ENCODE results near the gene CYP4F22. TPM values are rescaled to one million over a fixed set of nuclear protein-coding genes. Genes with fewer than 3 reads are reported as not detected.

Gene CYP4F22
- total RNA-seq, 1 experiment from 2014 or later = not detected

DNA sequence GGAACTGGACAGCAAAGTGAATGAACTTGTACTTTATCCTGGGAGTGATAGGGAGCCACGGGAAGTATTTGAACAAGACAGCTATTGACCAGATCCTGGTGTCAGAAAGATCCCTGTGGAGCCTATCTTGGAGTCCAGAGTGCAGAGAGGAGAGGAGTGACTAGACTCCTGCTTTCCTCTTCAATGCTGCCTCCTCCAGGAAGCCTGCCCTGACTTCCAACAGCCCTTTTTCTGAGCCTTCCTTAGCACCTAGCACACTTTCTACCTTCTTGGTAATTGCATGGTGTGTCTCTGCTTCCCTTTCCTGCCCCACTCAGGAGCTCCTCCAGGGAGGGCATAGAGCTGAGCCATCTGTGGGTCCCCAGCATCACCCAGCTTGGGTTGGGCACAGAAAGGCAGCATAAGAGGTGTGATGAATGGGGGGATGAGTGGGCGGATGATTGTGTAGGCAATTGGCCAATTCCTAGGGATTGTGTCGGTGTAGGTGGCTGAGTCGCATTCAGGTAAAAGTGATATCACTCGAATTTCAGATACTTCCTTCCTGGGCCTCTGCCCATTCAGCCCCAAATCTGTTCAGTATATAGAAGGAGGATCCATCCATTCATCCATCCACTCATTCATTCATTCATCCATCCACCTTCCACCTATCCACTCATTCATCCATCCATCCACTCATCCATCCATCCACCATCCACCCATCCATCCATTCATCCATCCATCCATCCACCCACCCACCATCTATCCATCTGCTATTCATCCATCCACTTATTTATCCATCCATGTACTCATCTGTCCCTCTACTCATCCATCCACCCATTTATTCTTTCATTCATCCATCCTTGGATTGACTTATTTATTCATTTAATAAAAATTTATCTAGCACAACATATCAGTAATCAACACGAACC lies 26.9 kb downstream of the CYP4F22 start:
- POLR2A ChIA-PET (ENCODE audit: unreplicated experiment) = no interaction called here
- H3K9me3 ChIP-seq (ENCODE audit: insufficient read depth, low read depth) = no peaks in the 10 kb centered on the region
- BruUV-seq (replicated peaks) = no TSS peak

DNA sequence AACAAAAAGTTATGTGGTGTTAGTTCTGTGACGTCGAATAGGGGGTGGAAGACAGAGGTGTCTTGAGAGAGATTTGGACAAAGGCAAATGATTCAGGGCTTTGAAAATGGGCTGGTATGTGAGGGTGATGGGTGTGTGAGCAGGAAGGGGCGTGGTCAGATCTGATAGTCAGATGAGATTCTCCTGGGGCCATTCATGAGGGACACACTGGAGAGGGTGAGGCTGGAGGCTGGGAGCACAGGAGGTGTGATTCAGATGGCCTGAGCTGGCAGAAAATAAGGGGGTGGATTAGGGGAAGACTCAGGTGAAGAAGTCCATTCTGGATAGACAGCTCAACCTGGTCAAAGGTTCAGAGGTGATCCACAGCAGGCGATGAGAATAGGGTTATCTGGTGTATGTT lies 28.0 kb downstream of the CYP4F22 start:
- no peak for TF ChIP-seq EZH2 (IDR thresholded peaks at IDR 0.05; ENCODE audit: low read depth)
- TF ChIP-seq, protein P1, sequence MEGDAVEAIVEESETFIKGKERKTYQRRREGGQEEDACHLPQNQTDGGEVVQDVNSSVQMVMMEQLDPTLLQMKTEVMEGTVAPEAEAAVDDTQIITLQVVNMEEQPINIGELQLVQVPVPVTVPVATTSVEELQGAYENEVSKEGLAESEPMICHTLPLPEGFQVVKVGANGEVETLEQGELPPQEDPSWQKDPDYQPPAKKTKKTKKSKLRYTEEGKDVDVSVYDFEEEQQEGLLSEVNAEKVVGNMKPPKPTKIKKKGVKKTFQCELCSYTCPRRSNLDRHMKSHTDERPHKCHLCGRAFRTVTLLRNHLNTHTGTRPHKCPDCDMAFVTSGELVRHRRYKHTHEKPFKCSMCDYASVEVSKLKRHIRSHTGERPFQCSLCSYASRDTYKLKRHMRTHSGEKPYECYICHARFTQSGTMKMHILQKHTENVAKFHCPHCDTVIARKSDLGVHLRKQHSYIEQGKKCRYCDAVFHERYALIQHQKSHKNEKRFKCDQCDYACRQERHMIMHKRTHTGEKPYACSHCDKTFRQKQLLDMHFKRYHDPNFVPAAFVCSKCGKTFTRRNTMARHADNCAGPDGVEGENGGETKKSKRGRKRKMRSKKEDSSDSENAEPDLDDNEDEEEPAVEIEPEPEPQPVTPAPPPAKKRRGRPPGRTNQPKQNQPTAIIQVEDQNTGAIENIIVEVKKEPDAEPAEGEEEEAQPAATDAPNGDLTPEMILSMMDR (conservative IDR thresholded peaks at IDR 0.05) = no peak
- Histone ChIP-seq H3F3A (ENCODE audit: insufficient read depth, low read depth) (no peaks in the 10 kb centered on the region), H3K36me3 (ENCODE audit: low read depth) (no peaks in the 10 kb centered on the region), H3K9me3 (ENCODE audit: insufficient read depth, low read depth) (no peaks in the 10 kb centered on the region), H3K79me2 (ENCODE audit: low read depth) (no peaks in the 10 kb centered on the region), H3K27ac (no peak overlapping the region), H2AFZ (no peak overlapping the region), H3K4me1 (replicated peaks; ENCODE audit: insufficient read depth) (peaks cover 11% of the 10 kb centered on the region), H4K20me1 (ENCODE audit: insufficient read depth) (no peaks in the 10 kb centered on the region), H3K27me3 (ENCODE audit: insufficient read depth, low read depth) (peaks cover 24% of the 10 kb centered on the region), H3K9me2 (ENCODE audit: insufficient read depth) (no peaks in the 10 kb centered on the region), H3K4me2 (no peak overlapping the region), H3K4me3 (no peak overlapping the region)
- DNase-seq = no peak
- BruUV-seq (replicated peaks) = no TSS peak
- intact Hi-C loops (cut with micrococcal nuclease; ENCODE audit: unreplicated experiment) = no loop called here
- POLR2A ChIA-PET (ENCODE audit: unreplicated experiment) = no interaction called here
- CTCF ChIA-PET = no interaction called here

More for the DNA sequence above, 26.9 kb downstream of the CYP4F22 start:
- H3K27me3 ChIP-seq (ENCODE audit: insufficient read depth, low read depth) = peaks cover 21% of the 10 kb centered on the region
- no peaks in the 10 kb centered on the region for H3K9me2 ChIP-seq (ENCODE audit: insufficient read depth)
- intact Hi-C loops (cut with micrococcal nuclease; ENCODE audit: unreplicated experiment) = no loop called here
- H3K36me3 ChIP-seq (ENCODE audit: low read depth) = no peaks in the 10 kb centered on the region
- H3K4me3 ChIP-seq = no peak overlapping the region
- peaks cover 11% of the 10 kb centered on the region for H3K4me1 ChIP-seq (replicated peaks; ENCODE audit: insufficient read depth)
- H3K79me2 ChIP-seq (ENCODE audit: low read depth) = no peaks in the 10 kb centered on the region
- H3K27ac ChIP-seq = no peak overlapping the region
- CTCF ChIA-PET = no interaction called here
- no peak overlapping the region for H3K4me2 ChIP-seq
- H4K20me1 ChIP-seq (ENCODE audit: insufficient read depth) = no peaks in the 10 kb centered on the region
- H2AFZ ChIP-seq = no peak overlapping the region
- DNase-seq = no peak
- H3F3A ChIP-seq (ENCODE audit: insufficient read depth, low read depth) = no peaks in the 10 kb centered on the region
- TF ChIP-seq EZH2 (IDR thresholded peaks at IDR 0.05; ENCODE audit: low read depth) = no peak
- TF ChIP-seq, protein P1 (conservative IDR thresholded peaks at IDR 0.05) = no peak

DNA sequence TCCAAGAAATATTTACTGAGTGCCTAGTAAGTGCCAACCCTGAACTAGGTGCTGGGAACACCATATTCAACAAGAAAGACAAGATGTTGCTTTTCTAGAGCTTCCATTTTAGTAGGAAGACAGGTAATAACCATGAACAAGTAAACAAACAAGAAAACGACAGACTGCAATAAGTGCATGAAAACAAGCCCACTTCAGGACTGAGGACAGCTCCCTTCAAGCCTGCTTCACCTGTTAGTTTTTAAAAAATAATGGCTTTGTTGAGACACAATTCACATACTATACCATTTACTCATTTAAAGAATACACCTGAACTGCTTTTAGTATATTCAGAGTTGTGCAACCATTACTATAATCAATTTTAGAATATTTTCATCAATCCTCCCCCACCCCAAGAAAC lies 30.4 kb downstream of the CYP4F22 start:
- intact Hi-C loops (cut with micrococcal nuclease; ENCODE audit: unreplicated experiment) = no loop called here
- Histone ChIP-seq H3K79me2 (ENCODE audit: low read depth) (no peaks in the 10 kb centered on the region), H3K27me3 (ENCODE audit: insufficient read depth, low read depth) (peaks cover 38% of the 10 kb centered on the region), H3K4me1 (replicated peaks; ENCODE audit: insufficient read depth) (no peaks in the 10 kb centered on the region), H3F3A (ENCODE audit: insufficient read depth, low read depth) (no peaks in the 10 kb centered on the region), H4K20me1 (ENCODE audit: insufficient read depth) (no peaks in the 10 kb centered on the region), H2AFZ (no peak overlapping the region), H3K9me3 (ENCODE audit: insufficient read depth, low read depth) (no peaks in the 10 kb centered on the region), H3K4me3 (no peak overlapping the region), H3K27ac (no peak overlapping the region), H3K36me3 (ENCODE audit: low read depth) (no peaks in the 10 kb centered on the region), H3K9me2 (ENCODE audit: insufficient read depth) (no peaks in the 10 kb centered on the region), H3K4me2 (no peak overlapping the region)
- ChIA-PET CTCF (no interaction called here), POLR2A (ENCODE audit: unreplicated experiment) (no interaction called here)
- DNase-seq = no peak
- BruUV-seq (replicated peaks) = no TSS peak
- no peak for TF ChIP-seq EZH2 (IDR thresholded peaks at IDR 0.05; ENCODE audit: low read depth)
- TF ChIP-seq, protein P1 (conservative IDR thresholded peaks at IDR 0.05) = no peak

Data from PC-9 (cell line).